Osteoblast (primary cell): ENCODE data around the gene CCNF. TPM values are rescaled to one million over a fixed set of nuclear protein-coding genes. Genes with fewer than 3 reads are reported as not detected.

Experiments used
- DNase-seq: peaks from one replicate; pipeline ENCODE4 v3.0.0; 2011; ENCODE audit warnings: low spot score, mixed read lengths; ENCODE audit not compliant: insufficient read length; ENCODE audit errors: missing footprints
- H2AFZ ChIP-seq: 2 replicates; pipeline ENCODE4 v1.6.0; 2011; ENCODE audit warnings: mild to moderate bottlenecking, low read length
- H3K27ac ChIP-seq: 2 replicates; pipeline ENCODE4 v1.5.1; 2011; ENCODE audit warnings: mild to moderate bottlenecking, low read depth, low read length, moderate library complexity
- H3K27me3 ChIP-seq: 2 replicates; pipeline ENCODE4 v1.6.0; 2012; ENCODE audit warnings: mild to moderate bottlenecking, control low read depth, inconsistent platforms, low read length, moderate library complexity; ENCODE audit not compliant: insufficient read depth
- H3K36me3 ChIP-seq: 2 replicates; pipeline ENCODE4 v1.5.1; 2011; ENCODE audit warnings: mild to moderate bottlenecking, low read length, control low read depth, moderate library complexity; ENCODE audit not compliant: insufficient read depth
- H3K4me1 ChIP-seq: 2 replicates; pipeline ENCODE4 v1.5.1; 2011; ENCODE audit warnings: mild to moderate bottlenecking, low read length, control low read depth, moderate library complexity; ENCODE audit not compliant: insufficient read depth
- H3K4me2 ChIP-seq: 2 replicates; pipeline ENCODE4 v1.6.0; 2011; ENCODE audit warnings: mild to moderate bottlenecking, low read length; ENCODE audit not compliant: insufficient read depth
- H3K4me3 ChIP-seq: fragments of 200-600 bp; sonication (generic); 3 replicates; pipeline ENCODE4 v1.5.1; 2012; ENCODE audit warnings: mild to moderate bottlenecking, low read length, inconsistent platforms; ENCODE audit not compliant: insufficient read depth
- H3K79me2 ChIP-seq: 2 replicates; pipeline ENCODE4 v1.6.0; 2012; ENCODE audit warnings: mild to moderate bottlenecking, low read length, control low read depth, inconsistent platforms; ENCODE audit not compliant: insufficient read depth
- H3K9me3 ChIP-seq: 2 replicates; pipeline ENCODE4 v1.5.1; 2011; ENCODE audit warnings: low read depth, low read length, control low read depth
- H4K20me1 ChIP-seq: 2 replicates; pipeline ENCODE4 v1.6.0; 2012; ENCODE audit warnings: mild to moderate bottlenecking, low read length, control low read depth; ENCODE audit not compliant: insufficient read depth
- total RNA-seq: library from RNA; depleted of rRNA; stranded (reverse); fragments of >200 nt; gene quantifications from 2 replicates; pipeline ENCODE4 v1.2.3, GENCODE V29; 2012
- TF ChIP-seq, protein P1 (sequence below): IDR thresholded peaks from 2 replicates; pipeline ENCODE4 v1.5.1; 2011; ENCODE audit warnings: mild to moderate bottlenecking, low read depth, low read length, moderate library complexity; ENCODE audit errors: extremely low read depth

Gene CCNF
- total RNA-seq, 1 donor = 6.9 TPM

DNA sequence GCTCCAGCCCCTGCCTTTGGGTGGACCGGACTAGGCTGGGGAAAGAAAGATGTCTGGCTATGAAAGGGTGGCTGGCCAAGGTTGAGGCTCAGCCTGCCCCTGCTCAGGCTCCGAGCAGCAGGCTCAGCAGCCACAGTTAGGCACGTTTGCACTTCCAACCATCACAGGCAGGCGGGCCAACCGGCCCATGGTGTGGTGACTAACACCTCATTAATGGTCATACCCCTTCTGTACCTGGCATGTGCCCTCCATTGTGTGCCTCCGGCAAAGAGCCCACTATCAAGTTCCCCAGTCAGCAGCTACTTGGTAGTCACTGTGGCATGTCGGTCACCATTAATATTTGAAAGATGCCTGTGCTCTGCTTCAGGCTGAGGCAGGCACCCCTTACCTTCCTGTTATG, 52.4 kb downstream of the CCNF start:
- Histone ChIP-seq H3K79me2 (peaks cover 57% of the 10 kb centered on the region), H3K9me3 (no peaks in the 10 kb centered on the region), H3K4me1 (peaks cover 14% of the 10 kb centered on the region), H2AFZ (no peak overlapping the region), H4K20me1 (peaks cover 21% of the 10 kb centered on the region), H3K27me3 (no peaks in the 10 kb centered on the region), H3K36me3 (no peaks in the 10 kb centered on the region), H3K4me3 (no peak overlapping the region), H3K4me2 (no peak overlapping the region), H3K27ac (no peak overlapping the region)
- TF ChIP-seq, protein P1, sequence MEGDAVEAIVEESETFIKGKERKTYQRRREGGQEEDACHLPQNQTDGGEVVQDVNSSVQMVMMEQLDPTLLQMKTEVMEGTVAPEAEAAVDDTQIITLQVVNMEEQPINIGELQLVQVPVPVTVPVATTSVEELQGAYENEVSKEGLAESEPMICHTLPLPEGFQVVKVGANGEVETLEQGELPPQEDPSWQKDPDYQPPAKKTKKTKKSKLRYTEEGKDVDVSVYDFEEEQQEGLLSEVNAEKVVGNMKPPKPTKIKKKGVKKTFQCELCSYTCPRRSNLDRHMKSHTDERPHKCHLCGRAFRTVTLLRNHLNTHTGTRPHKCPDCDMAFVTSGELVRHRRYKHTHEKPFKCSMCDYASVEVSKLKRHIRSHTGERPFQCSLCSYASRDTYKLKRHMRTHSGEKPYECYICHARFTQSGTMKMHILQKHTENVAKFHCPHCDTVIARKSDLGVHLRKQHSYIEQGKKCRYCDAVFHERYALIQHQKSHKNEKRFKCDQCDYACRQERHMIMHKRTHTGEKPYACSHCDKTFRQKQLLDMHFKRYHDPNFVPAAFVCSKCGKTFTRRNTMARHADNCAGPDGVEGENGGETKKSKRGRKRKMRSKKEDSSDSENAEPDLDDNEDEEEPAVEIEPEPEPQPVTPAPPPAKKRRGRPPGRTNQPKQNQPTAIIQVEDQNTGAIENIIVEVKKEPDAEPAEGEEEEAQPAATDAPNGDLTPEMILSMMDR = no peak
- DNase-seq = no peak

DNA sequence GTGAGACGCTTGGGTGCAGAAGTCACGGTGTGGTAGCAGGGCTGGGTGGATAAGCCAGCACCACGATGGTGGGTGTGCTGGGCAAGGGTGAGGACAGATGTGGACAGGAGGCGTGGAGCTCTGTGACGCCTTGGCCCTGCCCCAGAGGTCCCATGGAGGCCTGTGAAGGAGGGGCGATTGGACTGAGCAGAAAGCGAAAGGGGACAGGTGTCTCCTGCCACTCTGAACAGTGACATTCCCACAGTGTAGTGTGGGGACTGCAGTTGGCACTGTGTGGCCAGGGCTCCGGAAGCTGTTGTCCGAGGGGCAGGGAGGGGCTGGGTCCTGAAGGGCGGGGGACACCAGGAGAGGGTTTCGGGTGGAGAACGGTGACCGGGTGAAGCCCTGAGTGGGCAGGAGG, 53.0 kb downstream of the CCNF start:
- H3K79me2 ChIP-seq = peaks cover 59% of the 10 kb centered on the region
- peak overlapping the region; percentile 66 for H3K4me3 ChIP-seq
- no peaks in the 10 kb centered on the region for H3K36me3 ChIP-seq
- no peaks in the 10 kb centered on the region for H3K27me3 ChIP-seq
- no peak for DNase-seq
- peaks cover 14% of the 10 kb centered on the region for H3K4me1 ChIP-seq
- peaks cover 21% of the 10 kb centered on the region for H4K20me1 ChIP-seq
- no peaks in the 10 kb centered on the region for H3K9me3 ChIP-seq
- TF ChIP-seq, protein P1 = no peak
- peak overlapping the region; percentile 68 for H3K27ac ChIP-seq
- H3K4me2 ChIP-seq = peak overlapping the region; percentile 81
- H2AFZ ChIP-seq = peak overlapping the region; percentile 90

- Histone ChIP-seq H2AFZ (peak overlapping the region; percentile 90), H3K4me1 (peaks cover 14% of the 10 kb centered on the region), H3K4me3 (peak overlapping the region; percentile 66), H3K79me2 (peaks cover 55% of the 10 kb centered on the region), H3K36me3 (no peaks in the 10 kb centered on the region), H3K4me2 (peak overlapping the region; percentile 81), H3K27ac (peak overlapping the region; percentile 68), H4K20me1 (peaks cover 21% of the 10 kb centered on the region), H3K27me3 (no peaks in the 10 kb centered on the region), H3K9me3 (no peaks in the 10 kb centered on the region)
- TF ChIP-seq, protein P1 = no peak
- peak; percentile 99 for DNase-seq
Observed at GRCh38 chr16:2482708-2483534, 53.7 kb downstream of the CCNF start.
